GM19324 (cell line): Measurements from ENCODE around the gene APOA5.

Experiments used
- ATAC-seq: cut with Tn5 transposase; IDR thresholded peaks from one replicate; pipeline ENCODE4 v1.9.1; 2021; ENCODE audit warnings: mild to moderate bottlenecking, moderate library complexity; ENCODE audit not compliant: unreplicated experiment, low FRiP score

The APOA5 gene

GRCh38 chr11:116828632-116829524 lies 37.2 kb upstream of the APOA5 start:
- no peak for ATAC-seq

- ATAC-seq, result no peak
Measured at GRCh38 chr11:116827461-116827860, 35.8 kb upstream of the APOA5 start.

- no peak for ATAC-seq
Measured at GRCh38 chr11:116826751-116827431, 35.2 kb upstream of the APOA5 start.

- ATAC-seq, result no peak
Measured at GRCh38 chr11:116825854-116826750, 34.4 kb upstream of the APOA5 start.

- no peak for ATAC-seq
Measured at GRCh38 chr11:116825434-116825833, 33.8 kb upstream of the APOA5 start.

GRCh38 chr11:116823031-116823843 lies 31.6 kb upstream of the APOA5 start, which contains the start of gene APOA4:
Gene APOA4 (minus strand): TSS chr11:116823304. CDS start chr11:116823191, 113 bp downstream.
- no peak for ATAC-seq

- ATAC-seq, result no peak
Measured at GRCh38 chr11:116822575-116822974, 30.9 kb upstream of the APOA5 start.

- no peak for ATAC-seq
Measured at GRCh38 chr11:116821050-116821918, 29.6 kb upstream of the APOA5 start.

GRCh38 chr11:116819049-116819448 lies 27.4 kb upstream of the APOA5 start:
- ATAC-seq, result no peak

GRCh38 chr11:116814502-116814901 lies 22.8 kb upstream of the APOA5 start:
- no peak for ATAC-seq

- ATAC-seq, result no peak
Measured at GRCh38 chr11:116813781-116814471, 22.2 kb upstream of the APOA5 start.

GRCh38 chr11:116813170-116813569 lies 21.5 kb upstream of the APOA5 start:
- ATAC-seq, result no peak

- ATAC-seq, result no peak
Measured at GRCh38 chr11:116812109-116812508, 20.4 kb upstream of the APOA5 start.

- no peak for ATAC-seq
Measured at GRCh38 chr11:116811194-116811593, 19.5 kb upstream of the APOA5 start.

GRCh38 chr11:116808262-116809175 lies 16.8 kb upstream of the APOA5 start:
- no peak for ATAC-seq

GRCh38 chr11:116807601-116808261 lies 16.1 kb upstream of the APOA5 start:
- ATAC-seq, result no peak

- ATAC-seq, result no peak
Measured at GRCh38 chr11:116804001-116804400, 12.3 kb upstream of the APOA5 start.
